Duodenal mucosa (tissue), 2 donors: ENCODE measurements around the gene SMAD5.
A peak's percentile ranks its signal among the peaks of the same experiment; 100 is the strongest.

Experiments used
- H3K27ac ChIP-seq: one replicate; pipeline ENCODE4 v1.7.0; 2013; ENCODE audit warnings: low read depth, low read length
- H3K27me3 ChIP-seq, 2 donors: one replicate each; pipeline ENCODE4 v1.7.0; 2013; ENCODE audit warnings: low read length in 2 of 2, control low read depth in 1 of 2; ENCODE audit not compliant: insufficient read depth in 2 of 2, control insufficient read depth in 1 of 2
- H3K36me3 ChIP-seq, 2 donors: one replicate each; pipeline ENCODE4 v1.7.0; 2013; ENCODE audit warnings: low read length in 2 of 2, control low read depth in 1 of 2; ENCODE audit not compliant: insufficient read depth in 2 of 2, control insufficient read depth in 1 of 2
- H3K4me1 ChIP-seq, 2 donors: one replicate each; pipeline ENCODE4 v1.7.0; 2013; ENCODE audit warnings: low read length in 2 of 2, control low read depth in 1 of 2; ENCODE audit not compliant: insufficient read depth in 2 of 2, control insufficient read depth in 1 of 2
- H3K4me3 ChIP-seq, 2 donors: one replicate each; pipeline ENCODE4 v1.7.0; 2013; ENCODE audit warnings: low read length in 2 of 2, low read depth in 1 of 2
- H3K9ac ChIP-seq, 2 donors: one replicate each; pipeline ENCODE4 v1.7.0; 2013; ENCODE audit warnings: low read length in 2 of 2, low read depth in 1 of 2
- H3K9me3 ChIP-seq, 2 donors: one replicate each; pipeline ENCODE4 v1.7.0; 2013; ENCODE audit warnings: low read length in 2 of 2, control low read depth in 1 of 2; ENCODE audit not compliant: control insufficient read depth in 1 of 2

Gene SMAD5

DNA sequence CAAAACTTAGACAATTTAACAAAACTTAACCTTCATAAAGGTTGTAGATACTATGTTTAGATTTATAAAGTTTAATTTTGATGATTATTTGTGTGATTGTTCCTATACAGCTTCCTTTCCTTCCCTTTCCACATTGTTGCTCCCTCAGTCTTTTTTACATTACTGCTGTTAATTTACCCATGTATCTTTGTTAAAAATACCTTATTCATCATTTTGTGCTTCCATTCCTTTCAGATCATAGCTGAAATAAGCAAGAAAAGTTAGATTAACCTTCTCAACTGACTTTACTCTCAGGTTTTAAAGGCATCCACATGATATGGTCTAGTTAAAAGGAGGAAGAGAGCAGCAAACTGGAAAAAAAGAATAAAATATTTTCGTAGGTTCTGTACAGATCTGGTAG, 2.0 kb downstream of the SMAD5 start:
- no peaks in the 10 kb centered on the region for H3K9me3 ChIP-seq
- H3K27ac ChIP-seq = no peak overlapping the region
- no peaks in the 10 kb centered on the region for H3K27me3 ChIP-seq
- H3K9ac ChIP-seq = no peak overlapping the region
- no peak overlapping the region for H3K4me3 ChIP-seq
- H3K36me3 ChIP-seq = no peaks in the 10 kb centered on the region
- H3K4me1 ChIP-seq = peaks cover 13 to 26% of the 10 kb centered on the region in 2 donors

DNA sequence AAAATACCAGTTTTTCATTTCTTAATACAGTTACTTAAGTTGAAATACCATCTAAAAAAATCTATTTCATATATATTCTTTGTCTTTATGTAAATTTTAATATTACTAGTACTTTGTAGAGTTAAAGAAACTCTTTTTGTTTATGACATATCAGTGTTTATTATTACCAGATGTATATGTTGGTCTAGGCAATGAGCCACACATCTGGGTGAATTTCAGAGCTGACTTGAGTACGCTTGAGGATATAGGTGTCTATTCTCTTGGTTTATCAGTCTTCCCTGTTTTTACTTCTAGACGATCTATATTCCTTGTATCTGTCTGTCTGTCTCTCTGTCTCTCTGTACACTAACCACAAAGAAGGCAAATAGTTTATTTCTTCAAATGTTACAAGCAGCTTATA, 2.9 kb downstream of the SMAD5 start:
- Histone ChIP-seq H3K9ac (no peak overlapping the region), H3K9me3 (no peaks in the 10 kb centered on the region), H3K27me3 (no peaks in the 10 kb centered on the region), H3K4me1 (peaks cover 13 to 26% of the 10 kb centered on the region in 2 donors), H3K36me3 (no peaks in the 10 kb centered on the region), H3K4me3 (no peak overlapping the region), H3K27ac (no peak overlapping the region)

DNA sequence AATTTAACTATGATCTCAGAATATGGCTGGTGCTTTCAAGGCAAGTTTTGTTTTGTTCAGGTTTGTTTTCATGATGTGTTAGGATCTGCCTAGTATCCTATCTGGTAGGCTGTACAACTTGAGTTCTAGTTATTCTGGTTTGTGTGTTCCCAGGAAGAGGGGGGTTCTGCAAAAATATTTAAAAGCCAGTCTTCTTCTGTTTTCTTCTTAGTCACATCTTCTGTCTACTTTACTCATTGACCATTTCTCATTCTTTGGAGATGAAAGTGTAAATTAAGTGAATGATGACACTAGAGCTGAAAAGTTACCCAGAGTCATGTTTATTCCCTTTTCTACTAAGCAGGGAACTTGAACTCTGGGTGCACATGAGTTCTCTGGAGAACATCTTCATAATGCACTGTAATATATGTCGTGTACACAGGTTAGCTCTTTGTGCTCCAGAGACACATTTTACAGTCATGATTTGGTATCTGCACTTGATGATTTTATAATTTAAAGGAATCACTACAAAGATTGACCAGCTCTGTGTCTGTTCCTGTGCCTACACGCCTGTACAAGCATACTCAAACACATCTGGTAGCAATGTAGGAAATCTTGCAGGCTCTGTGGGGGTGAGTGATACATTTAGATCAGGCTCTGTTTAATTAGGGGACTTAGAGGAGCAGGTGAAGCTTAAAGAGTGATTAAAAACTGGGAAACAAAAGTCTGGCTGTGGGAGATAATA, 5.0 kb downstream of the SMAD5 start:
- Histone ChIP-seq H3K9ac (no peak overlapping the region), H3K4me1 (peaks cover 6 to 30% of the 10 kb centered on the region in 2 donors), H3K9me3 (no peaks in the 10 kb centered on the region), H3K27ac (no peak overlapping the region), H3K36me3 (no peaks in the 10 kb centered on the region), H3K4me3 (no peak overlapping the region), H3K27me3 (no peaks in the 10 kb centered on the region)

DNA sequence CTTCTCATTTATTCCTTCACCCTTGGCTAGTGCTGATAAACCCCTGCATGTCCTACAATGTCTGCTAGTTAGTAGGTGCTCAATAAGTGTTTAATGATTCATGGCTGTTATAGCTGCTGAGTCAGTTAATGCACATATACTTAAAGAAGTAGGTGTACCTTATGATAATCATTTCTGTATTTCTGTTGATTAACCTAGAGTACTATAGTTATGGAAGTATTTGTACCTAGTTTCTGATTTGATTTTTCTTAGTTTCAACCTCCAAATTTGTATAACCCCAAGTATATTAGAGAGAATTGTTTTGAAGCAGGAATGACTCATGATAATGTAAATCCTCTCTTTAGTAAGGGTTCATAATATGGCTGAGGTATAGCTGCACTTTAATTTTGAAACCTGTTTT, 8.9 kb downstream of the SMAD5 start:
- Histone ChIP-seq H3K4me1 (peaks cover 7 to 34% of the 10 kb centered on the region in 2 donors), H3K27ac (no peak overlapping the region), H3K9me3 (no peaks in the 10 kb centered on the region), H3K27me3 (no peaks in the 10 kb centered on the region), H3K36me3 (no peaks in the 10 kb centered on the region), H3K9ac (no peak overlapping the region), H3K4me3 (no peak overlapping the region)

DNA sequence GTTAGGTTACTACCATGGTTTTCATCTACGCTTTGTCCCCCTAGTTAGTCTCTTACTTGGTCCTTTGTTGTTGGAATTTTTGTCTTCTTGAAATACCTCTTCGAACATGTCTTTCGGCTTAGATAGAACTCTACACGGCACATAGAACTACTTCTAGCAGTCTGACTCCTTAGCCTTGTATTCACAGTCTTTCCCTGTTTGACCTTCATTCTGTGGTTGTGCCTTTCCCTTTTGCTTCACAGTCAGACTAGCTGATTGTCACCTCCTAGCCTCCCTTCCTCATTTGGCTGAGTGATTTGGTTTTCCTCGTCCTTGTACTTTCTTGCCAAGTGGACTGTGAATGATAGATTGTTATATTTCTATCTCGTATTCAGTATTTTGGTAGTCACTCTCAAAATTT, 10.7 kb downstream of the SMAD5 start:
- Histone ChIP-seq H3K4me3 (no peak overlapping the region), H3K27ac (no peak overlapping the region), H3K36me3 (no peaks in the 10 kb centered on the region), H3K4me1 (peaks cover 7 to 25% of the 10 kb centered on the region in 2 donors), H3K9me3 (no peaks in the 10 kb centered on the region), H3K9ac (no peak overlapping the region), H3K27me3 (no peaks in the 10 kb centered on the region)

DNA sequence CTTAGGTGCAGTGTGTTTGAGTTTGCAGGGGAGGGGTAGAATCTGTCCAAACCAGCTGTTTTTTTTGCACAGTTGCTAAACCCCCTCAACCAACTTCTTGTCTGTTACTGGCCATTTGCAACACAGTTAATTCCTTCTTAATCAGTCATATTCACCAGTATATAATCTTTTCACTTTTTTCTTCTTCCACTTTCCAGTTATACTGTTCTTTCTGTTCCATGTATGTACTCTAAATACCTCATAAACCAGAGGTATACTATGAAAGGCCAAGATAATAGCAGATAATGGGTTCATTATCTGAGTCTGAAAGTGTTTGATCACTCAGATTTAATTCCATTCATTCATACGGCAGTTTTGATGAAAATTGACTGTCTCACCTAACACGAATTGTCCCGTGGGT, 11.1 kb downstream of the SMAD5 start:
- Histone ChIP-seq H3K9ac (no peak overlapping the region), H3K27me3 (no peaks in the 10 kb centered on the region), H3K4me1 (peaks cover 7 to 25% of the 10 kb centered on the region in 2 donors), H3K4me3 (no peak overlapping the region), H3K9me3 (no peaks in the 10 kb centered on the region), H3K36me3 (no peaks in the 10 kb centered on the region), H3K27ac (no peak overlapping the region)

DNA sequence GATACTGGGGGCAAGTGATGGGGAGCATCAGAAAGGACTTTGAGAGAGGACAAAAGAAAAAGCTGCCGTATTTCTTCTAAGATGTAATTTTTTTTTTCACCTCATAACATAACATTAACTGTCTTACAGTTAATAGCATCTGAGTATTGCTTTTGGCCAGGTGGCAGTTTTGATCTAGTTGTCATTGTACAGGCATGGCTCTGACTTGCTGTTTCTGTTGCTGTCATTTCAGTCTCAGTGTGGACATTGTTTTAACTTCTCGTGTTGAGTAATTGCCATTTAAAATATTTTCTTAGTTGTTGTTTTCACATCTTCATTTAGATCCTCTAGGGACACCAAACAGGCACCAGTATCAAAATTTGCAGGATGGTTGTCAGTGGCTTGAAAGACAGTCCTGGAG, 12.4 kb downstream of the SMAD5 start:
- no peaks in the 10 kb centered on the region for H3K36me3 ChIP-seq
- H3K9me3 ChIP-seq = no peaks in the 10 kb centered on the region
- no peaks in the 10 kb centered on the region for H3K27me3 ChIP-seq
- no peak overlapping the region for H3K4me3 ChIP-seq
- H3K9ac ChIP-seq = no peak overlapping the region
- no peak overlapping the region for H3K27ac ChIP-seq
- H3K4me1 ChIP-seq = peaks cover 7 to 30% of the 10 kb centered on the region in 2 donors

DNA sequence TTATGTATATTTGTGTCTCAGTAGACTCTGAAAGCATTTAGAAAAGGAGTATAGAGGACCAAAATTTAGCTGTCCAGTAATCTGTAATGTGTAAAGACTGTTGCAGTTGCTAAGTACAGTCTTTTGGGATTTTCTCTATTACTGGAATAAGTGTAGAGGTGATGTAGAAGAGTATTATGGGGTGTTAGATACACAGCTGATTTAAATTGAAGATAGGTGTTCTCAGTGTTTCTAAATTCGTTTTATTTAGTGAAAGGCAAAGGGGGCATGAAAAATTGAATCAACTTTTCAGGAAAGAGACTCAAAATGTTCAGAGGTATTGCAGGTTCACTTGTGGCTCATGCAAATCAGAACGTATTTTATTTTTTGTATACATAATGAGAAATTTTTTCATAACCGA, 13.6 kb downstream of the SMAD5 start:
- Histone ChIP-seq H3K4me3 (no peak overlapping the region), H3K9ac (peak overlapping the region in 1 of 2 donors; percentile 4), H3K4me1 (peaks cover 7 to 31% of the 10 kb centered on the region in 2 donors), H3K9me3 (no peaks in the 10 kb centered on the region), H3K27ac (no peak overlapping the region), H3K27me3 (no peaks in the 10 kb centered on the region), H3K36me3 (no peaks in the 10 kb centered on the region)

DNA sequence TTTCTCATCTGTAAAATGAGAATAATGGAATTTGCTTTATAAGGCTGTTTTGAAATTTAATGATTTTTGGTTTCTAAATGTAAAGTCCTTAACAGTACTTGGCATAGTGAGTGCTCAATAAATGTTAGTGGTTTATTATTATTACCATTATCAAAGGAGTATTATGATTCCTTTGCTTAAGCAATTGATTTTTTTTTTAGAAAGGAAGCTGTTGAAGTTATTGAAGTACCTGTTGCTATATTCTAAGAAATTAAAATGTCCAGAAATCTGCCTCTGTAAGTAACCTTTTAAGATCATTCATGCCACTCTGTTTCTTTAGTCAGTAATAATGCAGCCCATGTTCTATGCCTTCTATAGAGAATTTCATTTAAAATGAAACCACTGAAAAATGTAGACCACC, 15.0 kb downstream of the SMAD5 start:
- Histone ChIP-seq H3K27ac (no peak overlapping the region), H3K4me3 (no peak overlapping the region), H3K4me1 (peaks cover 7 to 23% of the 10 kb centered on the region in 2 donors), H3K9me3 (no peaks in the 10 kb centered on the region), H3K9ac (no peak overlapping the region), H3K36me3 (no peaks in the 10 kb centered on the region), H3K27me3 (no peaks in the 10 kb centered on the region)

DNA sequence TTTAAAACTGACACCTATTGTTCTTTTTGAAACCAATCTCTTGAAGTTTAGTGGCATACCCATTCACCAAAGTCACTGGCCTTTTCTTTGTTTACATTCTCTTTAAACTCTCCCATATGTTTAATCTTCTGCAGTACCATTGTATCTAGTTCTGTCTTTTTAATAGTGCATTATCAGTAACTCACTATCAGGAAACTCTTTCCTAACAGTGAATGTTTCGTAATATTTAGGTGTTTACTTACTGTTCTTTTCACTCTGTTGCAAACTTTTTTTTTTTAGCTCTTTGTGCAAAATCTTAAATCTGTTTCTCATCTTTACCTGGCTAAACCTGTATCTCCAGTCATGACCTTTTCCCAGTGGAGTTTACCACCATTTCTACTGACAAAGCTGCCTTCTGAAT, 17.2 kb downstream of the SMAD5 start:
- Histone ChIP-seq H3K36me3 (peaks cover 9 to 14% of the 10 kb centered on the region in 2 donors), H3K9me3 (no peaks in the 10 kb centered on the region), H3K4me3 (no peak overlapping the region), H3K4me1 (peaks cover 0 to 6% of the 10 kb centered on the region in 2 donors), H3K9ac (no peak overlapping the region), H3K27me3 (no peaks in the 10 kb centered on the region), H3K27ac (no peak overlapping the region)
